Gastroesophageal sphincter (tissue), 3 donors: ENCODE data around the gene MAN2C1.

ENCODE experiments used
- CTCF ChIP-seq, 4 experiments: fragments of 200-600 bp in 2 of 4; fragments of 450-650 bp in 2 of 4; sonication (generic) in 1 of 4; IDR thresholded peaks; one replicate each; pipeline ENCODE4 v1.5.1; 2017 to 2019; ENCODE audit warnings: antibody characterized with exemption in 4 of 4, mild to moderate bottlenecking in 2 of 4, moderate library complexity in 2 of 4
- EP300 ChIP-seq: sonication (generic); formaldehyde crosslinking; IDR thresholded peaks from one replicate; pipeline ENCODE4 v1.6.1; 2017; ENCODE audit warnings: antibody characterized with exemption, mild to moderate bottlenecking
- POLR2A ChIP-seq, 2 donors: fragments of 450-650 bp; IDR thresholded peaks; one replicate each; pipeline ENCODE4 v1.6.1; 2017; ENCODE audit warnings: antibody characterized with exemption in 2 of 2, mild to moderate bottlenecking in 2 of 2, moderate library complexity in 1 of 2
- POLR2AphosphoS5 ChIP-seq: sonication (generic); formaldehyde crosslinking; IDR thresholded peaks from one replicate; pipeline ENCODE4 v1.6.1; 2017; ENCODE audit warnings: antibody characterized with exemption

DNA sequence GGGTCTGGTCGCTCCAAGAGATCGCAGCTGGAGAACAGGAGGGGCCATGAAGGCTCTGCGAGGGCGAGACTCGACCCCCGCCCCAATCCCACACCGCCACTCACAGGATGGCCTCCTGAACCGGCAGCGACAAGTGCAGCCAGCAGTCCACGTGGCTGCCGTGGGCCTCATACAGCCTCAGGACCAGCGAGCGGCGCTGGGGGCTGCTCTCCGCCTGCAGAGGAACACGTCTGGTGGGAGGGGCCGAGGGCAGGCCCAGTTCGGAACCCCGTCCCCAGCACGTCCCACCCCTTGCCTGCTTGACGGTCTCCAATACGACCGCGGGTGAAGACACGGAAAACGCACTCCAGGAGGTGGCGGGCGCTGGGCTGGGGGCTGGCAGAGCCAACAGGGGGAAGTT, 12.4 kb downstream of the MAN2C1 start:
- TF ChIP-seq CTCF (IDR thresholded peaks at IDR 0.05) (no peak), POLR2A (IDR thresholded peaks at IDR 0.05) (no peak), POLR2AphosphoS5 (no peak), EP300 (no peak)
